Measurements from ENCODE around the gene TMED9.
"Not testable (repeated sequence)": the region's sequence is repeated elsewhere in the genome, so short reads cannot be mapped to it uniquely, and the experiment has no call there.

DNA sequence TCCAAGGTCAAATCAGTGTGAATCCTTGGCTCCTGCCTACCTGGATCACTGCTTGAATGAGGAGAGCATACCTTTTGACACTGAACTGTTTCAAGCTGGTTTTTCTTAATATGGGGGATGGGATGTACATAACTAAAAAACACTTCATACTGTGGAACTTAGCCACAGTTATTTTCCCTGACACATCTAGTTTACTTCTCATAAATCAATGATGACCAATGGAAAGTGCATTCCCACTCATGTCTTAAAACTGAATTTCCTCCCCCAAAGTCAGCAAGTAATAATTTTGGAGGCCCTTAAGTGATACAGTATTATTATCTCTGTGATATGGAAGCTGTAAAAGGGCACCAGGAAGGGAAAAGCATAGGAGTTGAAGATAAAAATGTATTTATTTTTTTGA, 38.2 kb downstream of the TMED9 start:
- not testable (repeated sequence) for TF ChIP-seq CTCF, POLR2A (IDR thresholded peaks at IDR 0.05)

Measured in adrenal gland (tissue), 5 donors.